Upper lobe of left lung (tissue), 4 donors: Measurements from ENCODE around the gene CHAT.

Source experiments
- CTCF ChIP-seq, 6 experiments: fragments of 450-650 bp in 4 of 6; fragments of 200-600 bp in 2 of 6; sonication (generic) in 2 of 6; IDR thresholded peaks; one replicate each; pipeline ENCODE4 v1.5.1; 2016 to 2019; ENCODE audit warnings: antibody characterized with exemption in 6 of 6
- POLR2A ChIP-seq, 4 donors: fragments of 450-650 bp; IDR thresholded peaks; one replicate each; pipeline ENCODE4 v1.5.1; 2016 to 2017; ENCODE audit warnings: antibody characterized with exemption in 4 of 4, mild to moderate bottlenecking in 2 of 4
- POLR2AphosphoS5 ChIP-seq, 2 donors: sonication (generic); formaldehyde crosslinking; IDR thresholded peaks; one replicate each; pipeline ENCODE4 v1.5.1; 2017; ENCODE audit warnings: antibody characterized with exemption in 2 of 2

- no peak for TF ChIP-seq CTCF (IDR thresholded peaks at IDR 0.05)
- no peak for TF ChIP-seq POLR2A (IDR thresholded peaks at IDR 0.05)
- TF ChIP-seq POLR2AphosphoS5 (IDR thresholded peaks at IDR 0.05): no peak
Measured at GRCh38 chr10:49662169-49662830, 48.5 kb downstream of the CHAT start.
